Embryonic facial prominence (tissue), 1 donor: ENCODE data around the gene GTF2H2.
"Not testable (repeated sequence)": the region's sequence is repeated elsewhere in the genome, so short reads cannot be mapped to it uniquely, and the experiment has no call there.

Experiments
- DNase-seq: peaks from one replicate; pipeline ENCODE4 v3.0.0-alpha.2; 2016; ENCODE audit errors: extremely low spot score

The GTF2H2 gene

GRCh38 chr5:71013575-71013974 lies 53.9 kb downstream of the GTF2H2 start:
- no peak for DNase-seq

- DNase-seq: no peak
These were observed 56.2 kb downstream of the GTF2H2 start for GRCh38 chr5:71011194-71011792.

GRCh38 chr5:71006983-71007382 lies 60.5 kb downstream of the GTF2H2 start:
- DNase-seq: not testable (repeated sequence)
